Activated gamma-delta T cell treated with anti-CD3 and anti-CD28 coated beads, Interleukin-2, amount 50 U/mL, for 16 hours (primary cell): ENCODE results near the gene SNX9.

Experiments
- DNase-seq: peaks from one replicate; pipeline ENCODE4 v3.0.0-alpha.2; 2020; ENCODE audit warnings: low read depth

Gene SNX9

GRCh38 chr6:157978021-157978783 lies 155.2 kb downstream of the SNX9 start:
- DNase-seq, result no peak

DNA sequence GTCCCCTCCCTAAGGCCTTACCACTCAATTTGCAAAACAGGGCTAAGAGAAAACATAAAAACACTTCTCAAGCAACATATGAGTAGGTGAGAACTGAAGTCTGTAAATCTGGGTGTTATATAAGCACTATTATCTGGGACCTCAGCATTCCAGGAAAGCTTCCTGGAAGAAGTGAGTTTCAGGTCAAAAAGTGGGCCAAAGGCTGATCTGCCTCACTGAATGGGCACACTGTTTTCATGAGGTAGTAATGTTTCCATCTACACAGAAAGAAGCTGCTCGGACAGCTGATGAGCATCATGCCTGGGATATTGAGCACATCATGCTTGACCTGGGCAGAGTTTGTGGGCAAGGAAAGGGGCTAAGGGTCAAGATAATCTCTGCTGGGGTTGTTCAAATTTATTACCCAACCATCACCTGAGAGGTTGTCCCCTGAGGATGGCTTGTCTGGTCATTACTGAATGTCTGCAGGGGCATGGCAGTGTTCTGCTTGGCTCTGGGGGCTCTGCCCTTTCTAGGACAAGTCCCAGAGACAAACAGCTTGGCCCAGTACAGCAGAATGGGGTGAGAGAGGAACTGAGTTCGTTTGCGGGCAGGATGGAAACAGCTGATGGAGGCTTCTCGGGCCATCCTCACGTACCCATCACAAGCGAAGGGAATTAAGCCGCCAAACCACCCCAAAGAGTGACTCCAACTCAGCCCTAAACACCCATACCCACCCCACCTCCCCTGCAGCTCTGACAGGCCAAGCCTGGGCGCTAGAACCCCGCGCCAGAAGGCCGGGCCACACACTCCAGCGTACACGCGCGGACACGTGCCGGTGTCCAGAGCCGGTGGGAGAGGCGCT lies 157.5 kb downstream of the SNX9 start:
- DNase-seq, result no peak

- DNase-seq, result no peak
Observed at GRCh38 chr6:157981132-157981394, 158.0 kb downstream of the SNX9 start.

- peak; percentile 60 for DNase-seq
Observed at GRCh38 chr6:157981395-157982101, 158.5 kb downstream of the SNX9 start, which contains the start of gene SYNJ2. Gene SYNJ2 (plus strand): TSS chr6:157981863. CDS start chr6:157981962, 99 bp downstream.

DNA sequence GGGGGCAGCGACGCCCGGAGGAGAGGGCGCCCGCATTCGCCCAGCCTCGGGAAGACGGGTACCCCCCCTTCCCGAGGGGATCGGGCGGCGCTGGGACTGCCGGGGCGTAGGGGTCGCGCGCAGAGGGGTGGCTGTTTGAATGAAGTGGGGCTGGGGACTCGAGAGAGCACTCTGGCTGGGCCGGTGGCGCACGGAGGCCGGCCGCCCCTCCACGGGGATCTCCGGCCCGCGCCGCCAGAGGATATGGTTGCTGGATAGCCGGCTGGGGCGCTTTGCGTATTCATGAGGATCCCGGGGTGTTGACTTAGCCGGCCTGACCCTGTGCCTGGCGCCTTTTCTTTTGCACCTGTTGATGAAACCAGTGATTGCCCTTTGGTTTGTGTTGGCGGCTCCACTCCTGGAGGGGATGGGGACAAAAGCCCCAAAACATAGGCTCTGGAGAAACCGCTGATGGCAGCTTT lies 159.1 kb downstream of the SNX9 start:
- DNase-seq, result no peak

GRCh38 chr6:157982563-157983405 lies 159.7 kb downstream of the SNX9 start:
- no peak for DNase-seq

DNA sequence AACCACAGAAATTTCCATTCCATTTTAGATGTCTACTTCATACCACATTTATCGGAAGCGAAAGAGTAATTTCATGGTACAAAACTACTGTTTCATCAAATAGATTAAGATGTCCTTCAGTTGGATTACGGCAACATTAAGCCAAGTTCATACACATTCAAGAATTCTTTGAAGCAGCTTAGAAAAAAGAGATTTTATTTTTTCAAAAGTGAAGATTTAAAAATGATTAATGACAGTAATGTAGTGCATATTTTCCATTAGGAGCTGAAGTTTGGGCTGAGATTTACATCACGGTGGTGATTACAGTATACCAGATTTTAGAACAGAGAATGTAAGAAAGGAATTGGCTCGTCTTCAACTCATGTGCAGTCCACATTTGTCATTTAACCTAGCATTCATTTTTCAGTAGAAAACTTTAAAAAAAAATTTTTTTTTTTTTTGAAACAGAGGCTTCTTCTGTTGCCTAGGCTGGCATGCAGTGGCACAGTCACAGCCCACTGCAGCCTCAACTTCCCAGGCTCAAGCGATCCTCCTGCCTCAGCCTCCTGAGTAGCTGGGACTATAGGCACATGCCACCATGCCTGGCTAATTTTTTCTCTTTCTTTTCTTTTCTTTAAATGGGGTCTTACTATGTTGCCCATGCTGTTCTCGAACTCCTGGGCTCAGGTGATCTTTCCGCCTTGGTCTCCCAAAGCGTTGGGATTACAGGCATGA lies 160.5 kb downstream of the SNX9 start:
- DNase-seq, result no peak

GRCh38 chr6:157984128-157984527 lies 161.1 kb downstream of the SNX9 start:
- no peak for DNase-seq

DNA sequence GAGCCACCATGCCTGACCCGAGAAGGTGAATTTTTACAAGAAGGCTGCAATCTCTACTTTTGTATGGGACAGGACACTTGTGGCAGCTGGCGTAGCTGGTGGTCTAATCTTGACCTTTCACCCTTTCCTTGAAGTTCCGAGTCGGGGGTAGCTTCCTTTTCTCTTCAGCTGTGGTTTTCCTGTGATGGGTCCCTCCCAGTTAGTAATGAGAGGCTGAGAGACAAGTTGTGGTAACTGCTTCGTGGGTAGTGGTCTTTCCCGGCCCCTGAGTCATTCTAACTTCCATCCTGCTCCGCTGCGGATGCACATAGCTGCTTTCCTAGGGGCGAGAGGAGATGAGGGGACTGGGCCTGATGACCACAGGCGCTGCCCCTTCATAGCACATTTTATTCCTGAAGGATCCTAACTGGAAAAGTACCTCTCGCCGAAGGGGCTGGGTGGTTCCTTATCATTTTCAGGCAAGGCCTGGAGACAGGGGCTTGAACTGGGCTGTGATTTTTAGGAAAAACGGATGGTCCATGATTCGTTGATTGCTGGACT lies 161.7 kb downstream of the SNX9 start:
- no peak for DNase-seq

DNA sequence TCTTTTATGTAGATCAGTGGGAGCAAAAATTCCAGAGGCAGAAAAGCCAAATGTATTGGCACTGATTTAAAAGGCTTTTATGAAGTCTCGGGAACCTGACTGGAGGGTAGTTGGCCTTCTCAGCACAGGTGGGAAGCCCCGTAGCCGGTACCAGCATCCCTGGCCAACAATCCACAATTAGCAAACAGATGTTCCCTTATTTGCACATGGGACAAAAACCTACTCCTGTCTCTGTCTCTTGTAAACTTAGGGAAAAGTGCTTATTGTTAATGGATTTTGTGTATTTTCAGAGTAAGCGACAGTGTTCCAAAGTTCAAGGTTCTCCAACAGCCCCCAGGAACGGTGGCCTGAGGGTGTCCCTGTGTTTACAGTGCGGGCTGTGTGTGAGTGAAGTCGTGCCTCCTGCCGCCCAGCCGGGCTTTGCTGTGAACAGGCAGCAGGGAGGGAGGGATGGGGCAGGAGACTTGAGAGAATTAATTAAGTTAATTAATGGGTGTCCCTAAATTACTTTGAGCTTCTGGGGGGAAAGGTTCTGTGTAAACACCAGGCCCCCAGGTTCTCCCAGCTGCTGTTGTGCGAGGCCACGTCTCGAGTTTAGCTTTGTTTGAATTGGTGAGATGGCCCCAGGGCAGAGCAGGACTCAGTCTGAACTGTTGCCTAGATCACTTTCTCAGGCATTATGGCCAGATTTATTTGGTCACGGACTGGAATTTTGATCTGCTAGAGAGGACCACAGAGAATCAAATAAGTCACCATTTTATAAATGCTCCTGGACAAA lies 162.5 kb downstream of the SNX9 start:
- DNase-seq, result no peak

- no peak for DNase-seq
Observed at GRCh38 chr6:157987788-157988699, 165.0 kb downstream of the SNX9 start.

- no peak for DNase-seq
Observed at GRCh38 chr6:157988700-157989063, 165.6 kb downstream of the SNX9 start.

GRCh38 chr6:157989541-157990289 lies 166.7 kb downstream of the SNX9 start:
- DNase-seq, result no peak

- DNase-seq, result no peak
Observed at GRCh38 chr6:157990321-157991066, 167.4 kb downstream of the SNX9 start.

DNA sequence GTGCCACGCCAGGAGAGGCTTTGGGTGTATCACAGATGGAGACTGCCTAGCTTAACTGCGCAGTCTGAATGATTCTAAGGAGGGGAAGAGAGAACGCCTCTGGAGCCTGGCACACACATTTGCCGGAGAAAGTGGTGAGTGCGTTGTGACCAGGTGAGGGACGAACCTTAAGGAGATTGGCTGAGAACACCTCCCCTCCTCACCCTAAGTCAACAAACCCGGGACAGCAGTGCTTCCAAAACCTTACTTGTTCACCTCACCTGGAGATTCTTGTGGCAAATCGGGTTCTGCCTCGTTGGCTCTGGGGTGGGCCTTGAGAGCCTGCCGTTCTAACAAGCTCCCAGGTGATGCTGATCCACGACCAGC lies 168.0 kb downstream of the SNX9 start:
- no peak for DNase-seq

GRCh38 chr6:157993076-157993475 lies 170.0 kb downstream of the SNX9 start:
- no peak for DNase-seq

GRCh38 chr6:157994125-157994795 lies 171.2 kb downstream of the SNX9 start:
- DNase-seq, result no peak
